ENCODE measurements around the gene TUBGCP3.

Gene TUBGCP3

DNA sequence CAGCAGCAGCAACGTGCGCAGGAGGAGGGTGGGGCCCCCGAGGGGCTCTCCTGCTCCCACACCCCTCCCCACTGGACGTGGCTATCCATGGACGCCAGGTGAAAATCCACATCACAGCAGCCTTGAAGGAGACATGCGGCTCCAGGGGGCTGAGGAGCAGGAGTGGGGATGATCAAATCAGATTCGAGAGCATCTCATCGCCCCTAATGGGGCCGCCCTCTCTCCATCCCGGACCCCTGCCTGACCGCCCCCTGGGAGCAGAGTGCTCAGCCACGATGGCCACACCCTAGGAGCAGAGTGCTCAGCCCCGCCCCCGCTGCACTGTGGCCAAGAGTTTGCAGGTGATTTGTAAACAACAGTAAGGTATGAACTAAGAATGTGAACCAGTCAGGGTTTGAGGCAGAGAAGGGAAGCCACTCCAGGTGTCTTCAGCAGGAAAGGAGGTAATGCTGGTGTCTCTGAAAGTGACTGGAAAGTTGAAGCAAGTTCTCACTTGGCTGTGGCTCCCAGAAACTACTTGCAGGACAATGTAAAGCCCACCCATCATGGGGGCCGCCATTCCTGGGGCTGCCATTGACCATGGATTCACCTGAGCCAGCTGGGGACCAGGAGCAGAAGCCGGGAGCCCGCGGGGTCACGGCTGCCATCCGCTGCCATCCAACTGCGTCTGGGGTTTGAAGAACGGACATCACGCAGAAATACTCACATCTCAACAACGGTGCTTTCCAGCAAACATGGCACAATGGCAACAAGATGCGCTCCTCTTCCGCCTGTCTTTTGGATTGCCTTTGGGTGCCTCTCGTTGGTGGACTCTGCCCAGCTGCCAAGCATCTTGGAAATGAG lies 140.0 kb downstream of the TUBGCP3 start:
- H3K4me3 ChIP-seq (replicated peaks in 1 of 2; ENCODE audit: low read depth in 2 of 2, low read length in 2 of 2) = no peak overlapping the region
- DNase-seq (ENCODE audit: low read depth in 2 of 2) = no peak
- no peak for TF ChIP-seq CTCF (IDR thresholded peaks at IDR 0.05; ENCODE audit: low read depth, low read length)

- no peak for TF ChIP-seq CTCF (IDR thresholded peaks at IDR 0.05; ENCODE audit: low read depth, low read length)
- no peak overlapping the region for H3K4me3 ChIP-seq (replicated peaks in 1 of 2; ENCODE audit: low read depth in 2 of 2, low read length in 2 of 2)
- no peak for DNase-seq (ENCODE audit: low read depth in 2 of 2)
Measured at GRCh38 chr13:112447306-112447705, 140.6 kb downstream of the TUBGCP3 start.

DNA sequence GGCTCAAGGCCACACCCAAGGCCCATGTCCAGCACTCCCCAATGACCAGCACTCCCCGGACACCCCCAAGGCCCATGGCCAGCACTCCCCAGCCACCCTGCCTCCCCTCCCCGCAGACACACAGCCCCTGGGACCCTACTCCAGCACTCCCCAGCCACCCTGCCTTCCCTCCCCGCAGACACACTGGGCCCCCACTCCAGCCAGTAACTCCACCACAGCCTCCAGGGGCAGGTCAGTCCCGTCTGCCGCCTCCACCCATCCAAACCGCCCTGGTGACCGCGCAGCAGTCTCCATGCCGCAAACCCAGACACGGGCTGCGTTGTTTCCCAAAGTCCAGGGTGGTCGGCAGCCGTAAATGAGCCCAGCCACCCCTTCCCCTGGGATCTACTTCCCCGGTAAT lies 141.1 kb downstream of the TUBGCP3 start:
- TF ChIP-seq CTCF (IDR thresholded peaks at IDR 0.05; ENCODE audit: low read depth, low read length) = no peak
- H3K4me3 ChIP-seq (replicated peaks in 1 of 2; ENCODE audit: low read depth in 2 of 2, low read length in 2 of 2) = no peak overlapping the region
- no peak for DNase-seq (ENCODE audit: low read depth in 2 of 2)

DNA sequence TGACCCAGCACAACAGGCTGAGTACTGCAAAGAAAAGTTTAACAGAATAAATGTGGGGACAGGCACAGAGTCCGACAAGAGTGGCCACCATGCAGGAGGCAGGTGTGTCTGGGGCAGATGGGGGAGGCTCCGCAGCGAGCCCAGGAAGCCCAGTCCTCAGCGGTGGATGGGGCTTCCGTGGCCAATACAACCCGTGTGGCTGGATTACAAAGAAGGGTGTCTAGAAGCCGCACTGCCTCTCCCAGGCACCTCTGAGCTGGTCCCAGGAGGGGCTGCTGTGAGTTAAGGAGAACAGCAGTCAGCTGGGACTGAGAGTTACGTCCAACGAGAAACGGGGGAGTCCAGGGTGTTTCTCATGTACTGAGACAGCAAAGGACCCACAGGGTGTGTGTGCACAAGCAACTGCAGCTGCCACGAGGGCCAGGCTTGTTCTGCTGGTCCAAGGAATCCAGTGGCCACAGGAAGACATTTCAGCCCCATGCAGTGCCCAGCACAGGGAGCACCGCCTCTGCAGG lies 141.5 kb downstream of the TUBGCP3 start:
- H3K4me3 ChIP-seq (replicated peaks in 1 of 2; ENCODE audit: low read depth in 2 of 2, low read length in 2 of 2) = no peak overlapping the region
- no peak for DNase-seq (ENCODE audit: low read depth in 2 of 2)
- no peak for TF ChIP-seq CTCF (IDR thresholded peaks at IDR 0.05; ENCODE audit: low read depth, low read length)

GRCh38 chr13:112445411-112446271 lies 142.3 kb downstream of the TUBGCP3 start:
- DNase-seq (ENCODE audit: low read depth in 2 of 2) = no peak
- TF ChIP-seq CTCF (IDR thresholded peaks at IDR 0.05; ENCODE audit: low read depth, low read length) = no peak
- no peak overlapping the region for H3K4me3 ChIP-seq (replicated peaks in 1 of 2; ENCODE audit: low read depth in 2 of 2, low read length in 2 of 2)

DNA sequence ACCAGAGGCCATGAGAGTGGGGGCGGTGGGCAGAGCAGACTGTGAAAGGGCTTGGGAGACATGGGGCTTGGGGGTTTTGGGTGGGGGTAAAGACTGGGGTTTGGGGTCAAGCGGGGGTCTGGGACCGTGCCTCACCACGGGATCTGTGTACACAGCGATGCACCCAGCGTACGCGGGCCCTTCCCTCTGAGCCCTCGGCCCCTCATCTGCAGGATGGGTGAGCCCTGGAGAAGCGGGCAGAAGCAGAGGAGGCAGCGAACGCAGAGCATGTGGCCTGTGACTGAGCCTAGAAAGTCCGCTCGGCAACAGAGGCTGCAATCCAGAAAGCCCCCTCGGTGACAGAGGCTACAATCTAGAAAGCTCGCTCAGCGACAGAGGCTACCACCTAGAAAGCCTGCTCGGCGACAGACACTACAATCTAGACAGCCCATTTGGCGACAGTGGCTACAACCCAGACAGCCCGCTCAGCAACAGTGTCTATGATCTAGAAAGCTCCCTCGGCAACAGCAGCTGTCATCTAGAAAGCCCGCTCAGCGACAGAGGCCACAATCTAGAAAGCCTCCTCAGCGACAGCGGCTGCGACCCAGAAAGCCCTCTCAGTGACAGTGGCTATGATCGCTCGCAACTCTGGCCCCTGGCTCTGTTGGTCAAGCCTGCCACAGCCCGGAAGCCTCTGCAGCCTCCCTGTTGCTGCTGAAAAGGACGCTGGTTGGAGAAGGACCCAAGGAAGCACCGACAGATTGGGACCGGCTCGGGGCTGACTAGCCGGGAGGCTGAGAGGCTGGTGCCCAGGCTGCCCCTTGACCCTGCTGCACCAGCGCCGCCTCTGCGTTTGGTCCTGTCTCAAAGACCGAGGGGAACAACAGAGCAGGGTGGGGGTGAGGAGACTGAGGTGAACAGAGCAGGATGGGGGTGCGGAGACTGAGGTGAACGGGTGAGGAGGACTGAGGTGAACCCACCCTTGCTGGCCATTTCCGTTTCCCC lies 143.2 kb downstream of the TUBGCP3 start:
- no peak for DNase-seq (ENCODE audit: low read depth in 2 of 2)
- TF ChIP-seq CTCF (IDR thresholded peaks at IDR 0.05; ENCODE audit: low read depth, low read length) = no peak

More for the DNA sequence above, 143.2 kb downstream of the TUBGCP3 start:
- H3K4me3 ChIP-seq (replicated peaks in 1 of 2; ENCODE audit: low read depth in 2 of 2, low read length in 2 of 2) = no peak overlapping the region

Data from cardiac fibroblast (primary cell).